Measurements from ENCODE around the gene BRPF3. TPM values are rescaled to one million over a fixed set of nuclear protein-coding genes. Genes with fewer than 3 reads are reported as not detected.

BRPF3 gene
- total RNA-seq, 1 donor from 2014 or later: 37.6 TPM

GRCh38 chr6:36265744-36266143, 69.2 kb downstream of the BRPF3 start:
- DNase-seq (ENCODE audit: low spot score): no peak
- Mint-ChIP-seq H3K27me3 (ENCODE audit: unreplicated experiment) (peaks cover 6% of the 10 kb centered on the region), H3K4me1 (ENCODE audit: unreplicated experiment) (no peaks in the 10 kb centered on the region), H3K27ac (ENCODE audit: unreplicated experiment) (no peak overlapping the region), H3K4me3 (ENCODE audit: unreplicated experiment) (no peak overlapping the region), H3K9me3 (ENCODE audit: unreplicated experiment) (no peaks in the 10 kb centered on the region), H3K36me3 (ENCODE audit: low read depth, unreplicated experiment) (peaks cover 8% of the 10 kb centered on the region)
- no peak for TF ChIP-seq CTCF (IDR thresholded peaks at IDR 0.05; ENCODE audit: unreplicated experiment)

- no peaks in the 10 kb centered on the region for H3K4me1 Mint-ChIP-seq (ENCODE audit: unreplicated experiment)
- no peak for DNase-seq (ENCODE audit: low spot score)
- no peak for TF ChIP-seq CTCF (IDR thresholded peaks at IDR 0.05; ENCODE audit: unreplicated experiment)
- peaks cover 8% of the 10 kb centered on the region for H3K36me3 Mint-ChIP-seq (ENCODE audit: low read depth, unreplicated experiment)
- no peak overlapping the region for H3K27ac Mint-ChIP-seq (ENCODE audit: unreplicated experiment)
- no peak overlapping the region for H3K4me3 Mint-ChIP-seq (ENCODE audit: unreplicated experiment)
- no peaks in the 10 kb centered on the region for H3K9me3 Mint-ChIP-seq (ENCODE audit: unreplicated experiment)
- peaks cover 6% of the 10 kb centered on the region for H3K27me3 Mint-ChIP-seq (ENCODE audit: unreplicated experiment)
These were observed 70.5 kb downstream of the BRPF3 start for GRCh38 chr6:36266913-36267644.

- Mint-ChIP-seq H3K4me3 (ENCODE audit: unreplicated experiment) (peak overlapping the region; percentile 16), H3K27ac (ENCODE audit: unreplicated experiment) (peak overlapping the region; percentile 52), H3K36me3 (ENCODE audit: low read depth, unreplicated experiment) (peaks cover 8% of the 10 kb centered on the region), H3K9me3 (ENCODE audit: unreplicated experiment) (no peaks in the 10 kb centered on the region), H3K4me1 (ENCODE audit: unreplicated experiment) (peaks cover 4% of the 10 kb centered on the region), H3K27me3 (ENCODE audit: unreplicated experiment) (peaks cover 8% of the 10 kb centered on the region)
- TF ChIP-seq CTCF (IDR thresholded peaks at IDR 0.05; ENCODE audit: unreplicated experiment): no peak
- DNase-seq (ENCODE audit: low spot score): no peak
These were observed 71.4 kb downstream of the BRPF3 start for GRCh38 chr6:36267731-36268477.

- Mint-ChIP-seq H3K4me3 (ENCODE audit: unreplicated experiment) (peak overlapping the region; percentile 1), H3K36me3 (ENCODE audit: low read depth, unreplicated experiment) (peaks cover 8% of the 10 kb centered on the region), H3K27ac (ENCODE audit: unreplicated experiment) (no peak overlapping the region), H3K4me1 (ENCODE audit: unreplicated experiment) (peaks cover 4% of the 10 kb centered on the region), H3K27me3 (ENCODE audit: unreplicated experiment) (peaks cover 8% of the 10 kb centered on the region), H3K9me3 (ENCODE audit: unreplicated experiment) (no peaks in the 10 kb centered on the region)
- no peak for DNase-seq (ENCODE audit: low spot score)
- TF ChIP-seq CTCF (IDR thresholded peaks at IDR 0.05; ENCODE audit: unreplicated experiment): no peak
These were observed 72.1 kb downstream of the BRPF3 start for GRCh38 chr6:36268478-36269275.

Measured in endothelial cell (in vitro differentiated cells).